ENCODE data around the gene CLEC18C. TPM values are rescaled to one million over a fixed set of nuclear protein-coding genes. Genes with fewer than 3 reads are reported as not detected.
"Not testable (repeated sequence)": the region's sequence is repeated elsewhere in the genome, so short reads cannot be mapped to it uniquely, and the experiment has no call there.

Gene CLEC18C
- total RNA-seq, 3 donors from 2014 or later: 0.61 to 0.87 (median 0.70) TPM

DNA sequence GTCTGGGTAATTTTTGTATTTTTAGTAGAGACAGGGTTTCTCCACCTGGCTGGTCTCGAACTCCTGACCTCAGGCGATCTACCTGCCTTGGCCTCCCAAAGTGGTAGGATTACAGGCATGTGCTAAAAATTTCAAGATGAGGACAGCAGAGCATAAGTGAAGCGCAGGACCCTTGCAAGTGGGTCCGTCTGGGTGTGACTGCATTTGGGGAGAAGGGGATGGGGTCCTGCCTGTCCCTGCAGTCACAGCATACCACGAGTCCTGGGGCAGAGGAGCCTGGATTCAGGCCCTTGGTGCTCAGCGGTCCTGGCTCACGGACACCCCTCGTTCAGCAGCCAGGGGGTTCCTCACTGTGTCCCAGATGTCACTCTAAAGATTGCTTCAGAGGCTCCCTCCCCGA is 24.6 kb downstream of the CLEC18C start:
- H3K4me1 ChIP-seq (ENCODE audit: low read depth); intact Hi-C loops (cut with DNase I, micrococcal nuclease); H3K4me3 ChIP-seq; H3K36me3 ChIP-seq (ENCODE audit: low read depth); DNase-seq; ATAC-seq; H3K9me3 ChIP-seq: not testable (repeated sequence)

DNA sequence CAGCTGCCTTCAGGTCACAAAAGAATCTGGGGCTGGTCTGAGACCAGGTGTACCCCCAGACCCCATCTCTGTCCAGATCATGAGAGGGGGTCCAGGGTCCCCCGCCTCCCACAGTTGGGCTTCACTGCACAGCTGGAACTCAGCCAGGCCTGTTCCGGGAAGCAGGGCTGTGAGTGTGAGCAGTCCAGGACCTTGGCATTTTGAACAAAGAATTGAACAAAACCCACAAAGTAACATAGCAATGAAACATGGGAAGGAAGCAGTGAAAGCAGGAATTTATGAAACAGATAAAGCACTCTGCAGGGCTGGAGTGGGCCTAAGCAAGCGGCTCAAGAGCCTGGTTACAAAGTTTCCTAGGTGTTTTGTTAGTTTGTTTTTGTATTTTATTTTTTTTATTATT is 25.1 kb downstream of the CLEC18C start:
- ATAC-seq; H3K36me3 ChIP-seq (ENCODE audit: low read depth); H3K9me3 ChIP-seq; DNase-seq; H3K4me3 ChIP-seq; intact Hi-C loops (cut with DNase I, micrococcal nuclease); H3K4me1 ChIP-seq (ENCODE audit: low read depth): not testable (repeated sequence)

DNA sequence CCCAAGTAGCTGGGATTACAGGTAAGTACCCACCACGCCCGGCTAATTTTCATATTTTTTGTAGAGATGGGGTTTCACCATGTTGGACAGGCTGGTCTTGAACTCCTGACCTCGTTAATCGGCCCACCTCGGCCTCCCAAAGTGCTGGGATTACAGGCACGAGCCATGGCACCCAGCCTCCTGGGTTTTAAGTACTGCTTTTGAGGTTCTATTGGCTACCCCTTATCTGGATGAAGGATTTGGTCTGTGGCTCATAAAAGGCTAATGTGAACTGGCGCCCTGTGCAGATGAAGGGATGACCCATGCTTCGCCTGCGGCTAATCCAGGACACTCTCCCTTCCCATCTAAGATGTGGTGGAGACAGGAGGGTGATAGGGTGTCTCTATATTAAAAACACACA is 25.6 kb downstream of the CLEC18C start:
- ATAC-seq; DNase-seq; H3K4me3 ChIP-seq; H3K9me3 ChIP-seq; intact Hi-C loops (cut with DNase I, micrococcal nuclease); H3K36me3 ChIP-seq (ENCODE audit: low read depth); H3K4me1 ChIP-seq (ENCODE audit: low read depth): not testable (repeated sequence)

DNA sequence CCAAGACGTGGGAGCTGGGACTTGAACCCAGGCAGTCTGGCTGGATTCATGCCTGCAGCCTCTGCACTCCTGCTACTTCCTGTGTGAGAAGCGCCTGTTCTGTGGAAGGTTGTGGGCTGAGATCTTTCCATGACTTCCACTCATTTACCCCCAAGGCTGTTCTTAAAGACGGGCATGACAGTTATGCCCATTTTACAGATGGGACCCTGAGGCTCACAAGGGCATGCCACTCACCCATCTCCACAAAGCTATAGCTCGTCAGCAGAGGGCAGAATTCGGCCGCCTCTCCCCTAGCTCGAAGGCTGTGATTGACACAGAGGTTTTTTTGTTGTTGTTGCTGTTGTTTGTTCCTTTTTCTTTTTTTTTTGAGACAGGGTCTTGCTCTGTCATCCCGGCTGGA is 26.5 kb downstream of the CLEC18C start:
- intact Hi-C loops (cut with DNase I, micrococcal nuclease); ATAC-seq; H3K36me3 ChIP-seq (ENCODE audit: low read depth); DNase-seq; H3K4me3 ChIP-seq; H3K9me3 ChIP-seq; H3K4me1 ChIP-seq (ENCODE audit: low read depth): not testable (repeated sequence)

DNA sequence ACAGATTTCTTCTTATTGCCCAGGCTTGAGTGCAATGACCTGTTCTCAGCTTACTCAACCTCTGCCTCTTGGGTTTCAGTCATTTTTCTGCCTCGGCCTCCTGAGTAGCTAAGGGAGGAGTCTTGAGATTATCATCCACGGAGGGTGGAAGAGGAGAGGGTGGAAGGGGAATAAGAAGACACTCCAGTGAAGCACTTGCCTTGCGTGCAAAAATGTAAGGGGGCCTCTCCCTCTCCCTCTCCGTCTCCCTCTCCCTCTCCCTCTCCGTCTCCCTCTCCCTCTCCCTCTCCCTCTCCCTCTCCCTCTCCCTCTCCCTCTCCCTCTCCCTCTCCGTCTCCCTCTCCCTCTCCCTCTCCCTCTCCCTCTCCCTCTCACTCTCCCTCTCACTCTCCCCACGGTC is 29.9 kb downstream of the CLEC18C start:
- intact Hi-C loops (cut with DNase I, micrococcal nuclease); H3K9me3 ChIP-seq; DNase-seq; H3K36me3 ChIP-seq (ENCODE audit: low read depth); H3K4me3 ChIP-seq; H3K4me1 ChIP-seq (ENCODE audit: low read depth); ATAC-seq: not testable (repeated sequence)

DNA sequence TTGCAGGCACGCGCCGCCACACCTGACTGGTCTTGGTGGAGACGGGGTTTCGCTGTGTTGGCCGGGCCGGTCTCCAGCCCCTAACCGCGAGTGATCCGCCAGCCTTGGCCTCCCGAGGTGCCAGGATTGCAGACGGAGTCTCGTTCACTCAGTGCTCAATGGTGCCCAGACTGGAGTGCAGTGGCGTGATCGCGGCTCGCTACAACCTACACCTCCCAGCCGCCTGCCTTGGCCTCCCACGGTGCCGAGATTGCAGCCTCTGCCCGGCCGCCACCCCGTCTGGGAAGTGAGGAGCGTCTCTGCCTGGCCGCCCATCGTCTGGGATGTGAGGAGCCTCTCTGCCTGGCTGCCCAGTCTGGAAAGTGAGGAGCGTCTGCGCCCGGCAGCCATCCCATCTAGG is 30.4 kb downstream of the CLEC18C start:
- H3K9me3 ChIP-seq; H3K36me3 ChIP-seq (ENCODE audit: low read depth); DNase-seq; H3K4me3 ChIP-seq; H3K4me1 ChIP-seq (ENCODE audit: low read depth); intact Hi-C loops (cut with DNase I, micrococcal nuclease); ATAC-seq: not testable (repeated sequence)

DNA sequence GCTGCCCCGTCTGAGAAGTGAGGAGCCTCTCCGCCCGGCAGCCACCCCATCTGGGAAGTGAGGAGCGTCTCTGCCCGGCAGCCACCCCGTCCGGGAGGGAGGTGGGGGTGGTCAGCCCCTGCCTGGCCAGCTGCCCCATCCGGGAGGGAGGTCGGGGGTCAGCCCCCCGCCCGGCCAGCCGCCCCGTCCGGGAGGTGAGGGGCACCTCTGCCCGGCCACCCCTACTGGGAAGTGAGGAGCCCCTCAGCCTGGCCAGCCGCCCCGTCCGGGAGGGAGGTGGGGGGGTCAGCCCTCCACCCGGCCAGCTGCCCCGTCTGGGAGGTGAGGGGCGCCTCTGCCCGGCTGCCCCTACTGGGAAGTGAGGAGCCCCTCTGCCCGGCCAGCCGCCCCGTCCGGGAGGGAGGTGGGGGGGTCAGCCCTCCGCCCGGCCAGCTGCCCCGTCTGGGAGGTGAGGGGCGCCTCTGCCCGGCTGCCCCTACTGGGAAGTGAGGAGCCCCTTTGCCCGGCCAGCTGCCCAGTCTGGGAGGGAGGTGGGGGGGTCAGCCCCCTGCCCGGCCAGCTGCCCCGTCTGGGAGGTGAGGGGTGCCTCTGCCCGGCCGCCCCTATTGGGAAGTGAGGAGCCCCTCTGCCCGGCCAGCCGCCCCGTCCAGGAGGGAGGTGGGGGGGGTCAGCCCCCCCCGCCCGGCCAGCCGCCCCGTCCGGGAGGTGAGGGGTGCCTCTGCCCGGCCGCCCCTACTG is 31.2 kb downstream of the CLEC18C start:
- H3K36me3 ChIP-seq (ENCODE audit: low read depth); DNase-seq; H3K9me3 ChIP-seq; H3K4me3 ChIP-seq; ATAC-seq; H3K4me1 ChIP-seq (ENCODE audit: low read depth); intact Hi-C loops (cut with DNase I, micrococcal nuclease): not testable (repeated sequence)

DNA sequence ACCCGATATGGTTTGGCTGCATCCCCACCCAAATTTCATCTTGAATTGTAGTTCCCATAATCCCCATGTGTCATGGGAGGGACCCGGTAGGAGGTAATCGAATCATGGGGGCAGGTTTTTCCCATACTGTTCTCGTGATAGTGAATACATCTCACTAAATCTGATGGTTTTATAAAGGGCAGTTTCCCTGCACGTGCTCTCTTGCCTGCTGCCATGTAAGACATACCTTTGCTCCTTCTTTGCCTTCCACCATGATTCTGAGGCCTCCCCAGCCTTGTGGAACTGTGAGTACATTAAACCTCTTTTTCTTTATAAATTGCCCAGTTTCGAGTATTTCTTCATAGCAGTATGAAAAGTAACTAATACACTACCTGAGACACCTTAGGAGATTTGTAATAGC is 32.8 kb downstream of the CLEC18C start:
- H3K4me3 ChIP-seq; DNase-seq; H3K4me1 ChIP-seq (ENCODE audit: low read depth); ATAC-seq; H3K9me3 ChIP-seq; H3K36me3 ChIP-seq (ENCODE audit: low read depth); intact Hi-C loops (cut with DNase I, micrococcal nuclease): not testable (repeated sequence)

DNA sequence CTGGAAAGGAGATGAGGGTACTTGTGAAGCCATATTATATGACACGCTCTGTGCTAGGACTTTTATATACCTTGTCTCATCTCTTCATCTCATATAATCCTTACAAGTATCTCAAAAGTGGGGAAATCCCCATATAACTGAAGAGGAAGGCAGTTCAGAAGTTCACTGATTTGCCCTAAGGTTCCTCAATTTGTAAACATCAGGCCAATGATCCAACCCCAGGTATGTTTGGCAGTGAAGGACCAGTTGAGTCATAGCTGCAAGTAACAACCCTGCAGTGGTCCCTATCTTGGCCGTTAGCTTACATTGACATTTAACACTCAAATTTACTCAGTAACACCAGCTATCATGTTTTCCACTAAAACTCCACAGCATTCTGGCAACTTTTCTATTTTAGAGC is 45.0 kb downstream of the CLEC18C start:
- intact Hi-C loops (cut with DNase I, micrococcal nuclease): not testable (repeated sequence)

DNA sequence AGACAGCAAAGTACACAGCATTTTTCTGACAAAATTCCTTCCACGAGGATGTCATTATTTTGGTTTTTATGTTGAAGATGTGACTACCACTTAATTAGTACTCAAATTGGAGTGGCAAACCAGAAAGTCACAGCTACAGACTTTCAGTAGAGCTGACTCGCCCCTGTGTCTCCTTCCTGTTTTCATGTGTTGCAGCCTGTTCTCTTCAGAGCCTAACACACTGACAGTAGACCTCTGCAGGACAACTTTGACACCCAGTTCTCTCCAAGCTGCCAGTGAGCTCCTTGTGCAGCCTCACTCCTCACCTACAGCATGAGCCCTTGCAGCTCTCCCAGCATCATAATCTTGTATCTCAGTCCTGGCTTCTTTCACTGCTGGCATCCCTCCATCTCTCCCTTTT is 49.0 kb downstream of the CLEC18C start:
- DNase-seq; H3K36me3 ChIP-seq (ENCODE audit: low read depth); H3K9me3 ChIP-seq; ATAC-seq; intact Hi-C loops (cut with DNase I, micrococcal nuclease); H3K4me3 ChIP-seq; H3K4me1 ChIP-seq (ENCODE audit: low read depth): not testable (repeated sequence)

More for the DNA sequence above, 45.0 kb downstream of the CLEC18C start:
- not testable (repeated sequence) for DNase-seq; H3K9me3 ChIP-seq; H3K4me1 ChIP-seq (ENCODE audit: low read depth); ATAC-seq; H3K36me3 ChIP-seq (ENCODE audit: low read depth); H3K4me3 ChIP-seq

DNA sequence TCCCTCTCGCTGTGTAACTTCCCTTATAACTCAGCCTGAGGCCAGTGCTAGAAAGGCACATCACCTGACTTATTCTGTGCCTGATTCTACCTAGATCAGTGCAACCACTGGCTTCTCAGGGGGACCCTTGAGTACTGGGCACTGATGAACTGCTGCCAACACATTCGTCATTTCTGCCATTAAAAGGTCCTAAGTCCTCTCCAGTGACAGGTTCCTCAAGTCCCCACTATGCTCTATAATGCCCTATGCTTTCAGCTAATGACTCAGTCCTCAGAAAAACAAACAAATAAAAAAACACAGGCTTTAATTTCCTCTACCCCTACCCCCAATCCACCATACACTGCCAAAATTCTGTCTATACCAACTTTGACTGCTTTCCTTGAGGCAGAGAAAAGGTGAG is 49.6 kb downstream of the CLEC18C start:
- H3K36me3 ChIP-seq (ENCODE audit: low read depth); H3K4me1 ChIP-seq (ENCODE audit: low read depth); H3K9me3 ChIP-seq; DNase-seq; H3K4me3 ChIP-seq; ATAC-seq; intact Hi-C loops (cut with DNase I, micrococcal nuclease): not testable (repeated sequence)

DNA sequence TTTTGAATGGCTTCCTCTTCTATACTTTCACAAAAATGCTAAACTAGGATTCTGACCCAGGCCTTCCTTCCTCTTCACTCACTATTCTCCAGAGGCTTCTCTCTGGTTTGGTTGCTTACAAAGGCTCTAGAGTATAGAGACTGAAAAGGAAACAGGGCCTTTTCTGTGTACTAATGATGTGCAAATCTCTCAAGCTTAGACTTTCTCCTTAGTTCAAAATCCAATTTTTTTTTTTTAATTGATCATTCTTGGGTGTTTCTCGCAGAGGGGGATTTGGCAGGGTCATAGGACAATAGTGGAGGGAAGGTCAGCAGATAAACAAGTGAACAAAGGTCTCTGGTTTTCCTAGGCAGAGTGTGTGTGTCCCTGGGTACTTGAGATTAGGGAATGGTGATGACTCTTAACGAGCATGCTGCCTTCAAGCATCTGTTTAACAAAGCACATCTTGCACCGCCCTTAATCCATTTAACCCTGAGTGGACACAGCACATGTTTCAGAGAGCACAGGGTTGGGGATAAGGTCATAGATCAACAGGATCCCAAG is 50.5 kb downstream of the CLEC18C start:
- H3K4me3 ChIP-seq; intact Hi-C loops (cut with DNase I, micrococcal nuclease); H3K9me3 ChIP-seq; ATAC-seq; DNase-seq; H3K4me1 ChIP-seq (ENCODE audit: low read depth); H3K36me3 ChIP-seq (ENCODE audit: low read depth): not testable (repeated sequence)

DNA sequence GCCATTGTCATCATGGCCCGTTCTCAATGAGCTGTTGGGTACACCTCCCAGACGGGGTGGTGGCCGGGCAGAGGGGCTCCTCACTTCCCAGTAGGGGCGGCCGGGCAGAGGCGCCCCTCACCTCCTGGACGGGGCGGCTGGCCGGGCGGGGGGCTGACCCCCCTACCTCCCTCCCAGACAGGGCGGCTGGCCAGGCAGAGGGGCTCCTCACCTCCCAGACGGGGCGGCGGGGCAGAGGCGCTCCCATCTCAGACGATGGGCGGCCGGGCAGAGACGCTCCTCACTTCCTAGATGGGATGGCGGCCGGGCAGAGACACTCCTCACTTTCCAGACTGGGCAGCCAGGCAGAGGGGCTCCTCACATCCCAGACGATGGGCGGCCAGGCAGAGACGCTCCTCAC is 51.1 kb downstream of the CLEC18C start:
- DNase-seq; H3K4me1 ChIP-seq (ENCODE audit: low read depth); ATAC-seq; H3K36me3 ChIP-seq (ENCODE audit: low read depth); intact Hi-C loops (cut with DNase I, micrococcal nuclease); H3K9me3 ChIP-seq; H3K4me3 ChIP-seq: not testable (repeated sequence)

DNA sequence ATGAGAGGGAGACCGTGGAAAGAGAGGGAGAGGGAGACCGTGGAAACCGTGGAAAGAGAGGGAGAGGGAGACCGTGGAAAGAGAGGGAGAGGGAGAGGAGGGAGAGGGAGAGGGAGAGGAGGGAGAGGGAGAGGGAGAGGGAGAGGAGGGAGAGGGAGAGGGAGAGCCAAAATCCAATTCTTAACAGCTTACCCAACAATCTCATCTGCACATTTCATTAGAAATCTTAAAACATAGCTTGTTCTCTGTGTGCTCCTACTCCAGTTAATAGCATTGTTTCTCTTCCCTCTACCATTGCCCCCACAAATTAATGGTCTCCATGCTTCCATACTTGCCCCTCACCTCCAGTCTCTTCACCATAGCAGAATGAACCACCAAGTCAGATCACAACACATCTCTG is 51.8 kb downstream of the CLEC18C start:
- ATAC-seq; H3K9me3 ChIP-seq; DNase-seq; H3K36me3 ChIP-seq (ENCODE audit: low read depth); intact Hi-C loops (cut with DNase I, micrococcal nuclease); H3K4me1 ChIP-seq (ENCODE audit: low read depth); H3K4me3 ChIP-seq: not testable (repeated sequence)

DNA sequence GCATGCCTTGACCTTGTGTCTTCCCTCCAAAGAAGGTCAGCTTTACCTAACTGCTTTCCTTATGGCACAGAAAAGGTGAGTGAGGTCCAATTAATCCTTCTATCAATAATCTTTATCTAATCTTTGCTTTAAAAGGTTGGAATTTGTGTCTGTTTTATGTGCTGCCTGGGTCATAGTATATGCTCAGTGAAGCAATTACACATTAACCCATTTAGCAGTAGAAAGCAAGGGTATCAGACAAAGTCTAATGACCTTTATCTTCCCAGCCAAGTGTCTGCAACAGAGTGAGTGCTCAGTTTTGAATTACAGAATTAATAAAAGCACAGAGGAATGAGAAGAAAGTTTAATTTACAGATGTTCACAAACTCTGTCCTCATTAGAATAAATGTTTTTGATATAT is 52.4 kb downstream of the CLEC18C start:
- H3K4me1 ChIP-seq (ENCODE audit: low read depth); DNase-seq; H3K9me3 ChIP-seq; intact Hi-C loops (cut with DNase I, micrococcal nuclease); H3K36me3 ChIP-seq (ENCODE audit: low read depth); ATAC-seq; H3K4me3 ChIP-seq: not testable (repeated sequence)
